Stimulated activated CD4-positive, alpha-beta T cell treated with anti-CD3 and anti-CD28 coated beads, TNF-alpha, amount 100 ng/mL, for 24 hours (primary cell): ENCODE data around the gene QSOX2.

Source experiments
- DNase-seq, 3 experiments: peaks; one replicate each; pipeline ENCODE4 v3.0.0-alpha.2; 2020; ENCODE audit warnings: low read depth in 3 of 3

The QSOX2 gene

GRCh38 chr9:136190237-136190601 lies 55.4 kb downstream of the QSOX2 start:
- DNase-seq, result no peak

- DNase-seq, result no peak
Measured at GRCh38 chr9:136189394-136190236, 56.0 kb downstream of the QSOX2 start.

DNA sequence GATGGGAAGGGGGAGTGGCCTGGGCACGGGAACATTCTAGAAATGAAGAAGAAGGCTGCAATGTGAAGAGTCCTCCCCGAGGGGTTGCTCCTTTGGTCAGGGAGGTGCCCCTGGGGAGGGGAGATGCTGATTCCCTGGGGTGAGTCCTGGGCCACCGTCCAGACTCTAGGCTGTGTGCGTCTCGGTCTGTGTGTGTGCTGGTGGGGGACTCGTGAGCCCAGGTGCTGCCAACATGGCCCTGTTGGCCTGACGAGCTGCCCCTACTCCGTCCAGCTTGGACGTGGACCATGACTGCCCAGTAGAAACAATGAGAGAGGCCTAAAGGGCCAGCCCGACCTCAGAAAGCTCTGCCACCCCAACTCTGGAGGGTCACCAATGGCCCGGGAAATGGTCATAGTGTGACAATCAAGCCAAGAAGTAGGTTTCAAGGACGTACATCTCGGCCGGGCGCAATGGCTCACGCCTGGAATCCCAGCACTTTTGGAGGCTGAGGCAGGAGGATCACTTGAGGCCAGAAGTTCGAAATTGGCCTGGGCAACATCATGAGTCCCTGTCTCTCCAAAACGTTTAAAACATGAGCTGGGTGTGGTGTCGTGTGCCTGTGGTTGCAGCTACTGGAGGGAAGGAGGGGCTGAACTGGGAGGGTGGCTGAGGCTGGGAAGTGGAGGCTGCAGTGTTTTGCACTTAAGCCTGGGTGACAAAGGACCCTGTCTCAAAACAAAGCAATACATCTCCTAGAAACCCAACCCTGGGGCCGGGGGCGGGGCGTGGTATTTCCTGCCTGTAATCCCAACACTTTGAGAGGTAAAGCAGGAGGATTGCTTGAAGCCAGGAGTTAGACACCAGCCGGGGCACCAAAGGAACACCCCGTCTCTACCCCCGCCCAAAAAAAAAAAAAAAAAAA lies 57.7 kb downstream of the QSOX2 start:
- no peak for DNase-seq

GRCh38 chr9:136187197-136187596 lies 58.4 kb downstream of the QSOX2 start:
- no peak for DNase-seq

DNA sequence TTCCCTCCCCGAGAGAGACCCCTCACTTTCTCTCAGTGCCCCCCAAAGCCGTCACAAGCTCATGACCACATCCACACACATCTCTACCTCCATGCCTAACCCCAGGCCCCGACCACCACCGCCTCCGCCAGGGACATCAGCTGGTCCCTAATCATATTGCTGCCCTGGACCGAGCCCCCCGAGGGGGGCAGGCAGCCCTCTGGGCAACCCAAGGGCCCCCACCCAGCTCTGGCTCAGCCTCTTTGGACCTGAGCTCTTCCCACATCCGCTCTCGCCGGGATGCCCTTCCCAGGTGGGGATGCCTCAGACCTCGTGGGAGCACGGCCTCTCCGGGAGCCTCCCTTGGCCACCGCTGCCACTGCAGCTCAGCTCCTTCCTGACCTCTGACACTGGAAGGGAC lies 59.2 kb downstream of the QSOX2 start:
- no peak for DNase-seq

- no peak for DNase-seq
Measured at GRCh38 chr9:136185596-136186366, 59.8 kb downstream of the QSOX2 start.

DNA sequence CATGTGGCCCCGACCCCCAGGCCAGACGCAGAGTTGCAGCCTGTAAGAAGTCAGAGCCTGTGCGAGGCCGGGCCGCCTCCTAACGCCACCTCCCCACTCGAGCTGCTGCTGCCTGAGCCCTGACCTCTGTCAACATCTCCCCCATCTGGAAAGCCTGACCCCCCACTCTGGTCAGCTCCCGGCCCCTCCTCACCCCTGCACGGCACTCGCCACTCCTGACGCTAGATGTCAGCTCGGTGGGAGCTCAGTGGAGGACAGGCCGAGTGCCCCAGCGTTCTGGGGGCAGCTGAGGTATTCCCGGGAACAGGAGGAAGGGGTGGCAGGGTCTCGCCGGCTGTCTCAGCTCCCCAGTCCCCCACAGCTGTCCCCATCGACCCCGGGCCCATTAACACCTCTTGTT lies 60.5 kb downstream of the QSOX2 start:
- DNase-seq, result no peak

GRCh38 chr9:136182850-136183422 lies 62.7 kb downstream of the QSOX2 start:
- DNase-seq, result no peak

DNA sequence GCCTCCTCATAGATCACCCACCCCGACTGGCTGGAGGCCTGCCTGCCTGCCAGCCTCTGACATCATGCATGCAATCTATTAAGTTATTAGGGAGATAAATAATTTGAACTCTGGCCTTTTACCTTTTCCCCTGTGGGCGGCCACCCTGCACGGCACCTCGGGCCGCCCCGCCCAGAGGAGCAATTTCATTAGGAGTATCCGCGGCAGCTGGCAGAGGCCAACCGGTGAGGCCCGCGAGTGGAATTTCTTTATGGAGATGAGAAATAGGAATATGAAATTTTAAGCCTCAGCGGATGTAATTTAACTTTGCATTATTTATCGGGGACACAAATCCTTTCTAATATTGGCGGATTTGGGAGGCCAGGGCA lies 63.2 kb downstream of the QSOX2 start:
- DNase-seq, result no peak

DNA sequence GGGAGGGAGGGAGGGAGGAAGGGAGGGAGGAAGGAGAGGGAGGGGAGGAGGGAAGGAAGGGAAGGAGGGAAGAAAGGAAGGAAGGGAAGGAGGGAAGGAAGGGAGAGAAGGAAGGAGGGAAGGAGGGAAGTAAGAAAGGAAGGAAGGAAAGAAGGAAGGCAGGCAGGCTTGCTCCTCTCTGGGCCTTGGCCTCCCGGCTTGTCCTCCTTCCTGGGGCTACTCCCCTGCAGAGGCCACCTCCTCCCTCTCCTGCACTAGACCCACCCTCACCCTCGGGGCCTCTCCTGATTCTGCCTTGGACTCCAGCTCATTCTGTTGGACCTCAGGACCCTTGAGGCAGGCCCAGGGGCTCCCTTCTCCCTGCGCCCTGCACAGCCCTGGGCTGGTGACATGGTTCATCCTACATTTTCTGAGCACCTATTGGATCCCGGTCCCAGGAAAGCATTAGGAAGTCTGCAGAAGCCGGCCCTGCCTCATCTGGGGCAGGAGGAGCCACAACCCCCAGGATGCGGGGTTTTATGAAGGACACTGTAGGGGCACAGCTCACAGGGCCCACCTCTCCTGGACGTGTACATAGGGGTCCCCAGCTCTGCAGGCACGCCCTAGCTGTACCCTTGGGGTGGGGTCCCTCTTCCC lies 63.7 kb downstream of the QSOX2 start:
- DNase-seq, result no peak

DNA sequence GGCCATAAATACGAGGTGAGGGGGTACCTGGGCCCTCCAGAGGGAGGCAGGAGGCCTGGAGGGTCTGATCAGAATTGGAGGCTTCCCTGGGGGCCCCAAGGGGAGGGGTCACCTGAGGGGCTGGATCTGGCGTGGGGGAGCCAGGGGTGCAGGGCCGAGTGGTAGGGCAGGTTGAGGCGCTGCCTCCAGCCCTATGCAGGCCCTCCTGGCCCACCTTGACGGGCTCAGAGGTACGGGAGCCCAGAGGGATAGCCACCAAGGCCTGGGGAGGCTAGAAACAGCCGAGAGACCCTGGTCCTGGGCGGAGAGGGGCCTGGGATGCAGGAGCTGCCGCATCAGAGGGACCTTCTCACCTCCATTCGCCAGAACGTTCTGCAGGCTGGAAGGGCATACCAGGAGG lies 65.0 kb downstream of the QSOX2 start:
- no peak for DNase-seq

DNA sequence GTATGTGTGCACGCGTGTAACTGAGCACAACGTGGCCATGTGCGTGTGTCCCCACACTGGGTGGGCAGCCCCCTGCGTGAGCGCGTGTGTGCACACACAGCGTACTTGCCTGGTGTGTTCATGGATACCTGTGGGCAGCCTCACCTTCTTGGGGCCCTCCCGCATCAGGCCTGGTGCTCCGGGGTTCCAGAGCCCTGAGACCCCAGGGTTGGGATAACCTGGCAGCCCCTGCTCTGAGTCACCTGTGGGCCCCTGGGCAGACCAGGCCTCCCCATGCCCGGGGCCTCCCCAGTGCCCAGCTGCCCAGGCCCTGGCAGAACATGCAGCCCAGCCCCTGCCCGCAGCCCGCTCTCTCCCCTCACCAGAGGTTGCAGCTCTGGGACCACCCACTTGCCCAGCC lies 65.9 kb downstream of the QSOX2 start:
- DNase-seq, result no peak

DNA sequence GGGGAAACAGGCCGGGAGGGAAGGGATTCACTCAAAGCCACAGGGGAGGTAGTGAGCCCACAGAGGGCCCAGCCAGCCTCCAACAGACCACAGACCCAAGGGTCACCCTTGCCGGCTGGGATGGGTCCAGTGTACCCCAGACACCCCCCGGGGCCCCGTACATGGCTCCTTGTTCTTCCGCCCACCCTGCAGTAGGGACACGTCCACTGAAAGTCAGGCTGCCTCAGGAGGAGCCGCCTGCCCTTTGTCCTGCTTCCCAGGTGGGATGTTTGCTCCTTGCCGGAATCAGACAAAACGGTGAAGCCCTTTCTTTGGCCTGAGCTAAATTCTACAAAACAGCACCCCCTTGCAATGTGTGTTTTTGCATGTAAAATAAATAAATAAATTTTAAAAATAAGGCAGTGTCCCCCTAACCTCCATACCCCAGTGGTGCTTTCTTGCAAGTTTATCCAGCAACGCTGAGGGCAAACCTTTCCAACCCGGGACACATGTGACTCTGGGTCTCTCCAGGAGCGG lies 66.5 kb downstream of the QSOX2 start:
- no peak for DNase-seq

- DNase-seq, result no peak
Measured at GRCh38 chr9:136178773-136179075, 66.9 kb downstream of the QSOX2 start.

GRCh38 chr9:136178061-136178772 lies 67.4 kb downstream of the QSOX2 start:
- no peak for DNase-seq

DNA sequence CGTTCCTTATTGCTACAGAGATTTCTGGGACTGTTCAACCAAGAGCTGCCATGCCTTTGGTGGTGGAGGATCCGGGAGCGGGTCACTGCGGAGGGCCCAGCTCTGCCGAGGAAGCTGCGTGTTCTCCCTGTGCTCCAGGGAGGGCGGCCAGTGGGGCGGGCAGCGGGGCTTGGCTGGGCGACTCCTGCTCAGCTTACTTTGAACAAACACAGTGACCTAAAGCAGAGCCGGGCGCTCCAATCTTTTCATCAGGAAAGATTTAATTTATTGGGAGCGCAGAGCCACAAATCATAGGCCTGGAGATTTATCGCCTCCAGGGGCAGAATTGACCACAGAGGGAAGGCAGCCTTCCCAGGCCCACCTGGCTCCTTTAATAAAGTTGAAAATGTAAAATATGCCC lies 68.4 kb downstream of the QSOX2 start:
- DNase-seq, result no peak

- no peak for DNase-seq
Measured at GRCh38 chr9:136175616-136176197, 69.9 kb downstream of the QSOX2 start.

- no peak for DNase-seq
Measured at GRCh38 chr9:136174779-136175615, 70.6 kb downstream of the QSOX2 start.

GRCh38 chr9:136173648-136174290 lies 71.8 kb downstream of the QSOX2 start:
- DNase-seq, result no peak
